GM12878 (cell line): ENCODE results near the gene RABEP1. TPM values are rescaled to one million over a fixed set of nuclear protein-coding genes. Genes with fewer than 3 reads are reported as not detected.

ENCODE experiments used
- ATAC-seq: fragments of 200-7000 bp; cut with Tn5 transposase; 3 replicates; pipeline ENCODE4 v1.9.1; 2020; ENCODE audit warnings: mild to moderate bottlenecking, moderate library complexity
- BruUV-seq: library from RNA; stranded (reverse); fragments of 400-500 nt; replicated peaks from 2 replicates; lab custom pipeline; 2021; lab: Mats Ljungman, UMichigan
- CTCF ChIA-PET: fragments of 300-600 bp; sonication (Branson Sonifier 250); formaldehyde crosslinking; extraction: SDS; loops from one replicate; lab custom pipeline; 2021; ENCODE audit warnings: inconsistent platforms; lab: Yijun Ruan, JAX
- POLR2A ChIA-PET: fragments of 350-600 bp; formaldehyde crosslinking; extraction: SDS; loops from one replicate; lab custom pipeline; 2021; ENCODE audit warnings: inconsistent platforms; lab: Charles Lee
- RAD21 ChIA-PET: fragments of 300-600 bp; sonication (Branson Sonifier 250); formaldehyde crosslinking; loops from one replicate; lab custom pipeline; 2023; ENCODE audit warnings: antibody characterized with exemption; ENCODE audit not compliant: unreplicated experiment; lab: Charles Lee
- SMC1A ChIA-PET: fragments of 300-600 bp; sonication (Branson Sonifier 250); formaldehyde crosslinking; loops from one replicate; lab custom pipeline; 2023; ENCODE audit not compliant: unreplicated experiment, uncharacterized antibody; lab: Charles Lee
- DNase-seq: peaks from one replicate; pipeline ENCODE4 v3.0.0-alpha.2; 2011; ENCODE audit warnings: low read depth, low spot score
- FAIRE-seq: peaks from 3 replicates; lab custom pipeline; 2011; peaks lifted over from hg19 to GRCh38; lab: Jason Lieb, UNC
- H2AFZ ChIP-seq: 2 replicates; pipeline ENCODE4 v1.6.0; 2011; ENCODE audit warnings: low read depth, low read length, control low read depth; ENCODE audit not compliant: control insufficient read depth
- H3K27ac ChIP-seq: 2 replicates; pipeline ENCODE4 v1.5.1; 2011; ENCODE audit warnings: control low read depth; ENCODE audit not compliant: control insufficient read depth, insufficient read depth
- H3K27me3 ChIP-seq, 2 experiments: replicated peaks in 1 of 2; 2 replicates each; pipeline versions ENCODE4 v1.6.0 to v1.6.1; 2011; ENCODE audit warnings: low read length in 1 of 2; ENCODE audit not compliant: control insufficient read depth in 2 of 2, insufficient read depth in 2 of 2
- H3K36me3 ChIP-seq, 2 experiments: 2 replicates each; pipeline ENCODE4 v1.5.1; 2011; ENCODE audit warnings: low read length in 1 of 2; ENCODE audit not compliant: control insufficient read depth in 2 of 2, insufficient read depth in 2 of 2
- H3K4me1 ChIP-seq: 2 replicates; pipeline ENCODE4 v1.6.1; 2011; ENCODE audit warnings: mild to moderate bottlenecking, low read length, moderate library complexity, mixed read lengths; ENCODE audit not compliant: control insufficient read depth, insufficient read depth
- H3K4me2 ChIP-seq: 2 replicates; pipeline ENCODE4 v1.6.0; 2011; ENCODE audit warnings: control low read depth; ENCODE audit not compliant: control insufficient read depth, insufficient read depth
- H3K4me3 ChIP-seq: fragments of 200-600 bp; sonication (generic); 2 replicates; pipeline ENCODE4 v1.5.1; 2016
- H3K79me2 ChIP-seq: 2 replicates; pipeline ENCODE4 v1.6.0; 2011; ENCODE audit warnings: low read length; ENCODE audit not compliant: control insufficient read depth, insufficient read depth
- H3K9ac ChIP-seq: 2 replicates; pipeline ENCODE4 v1.8.0; 2011; ENCODE audit warnings: low read length, control low read depth, mixed read lengths; ENCODE audit not compliant: control insufficient read depth, insufficient read depth
- H3K9me3 ChIP-seq: replicated peaks from 3 replicates; pipeline ENCODE4 v1.5.1; 2011; ENCODE audit warnings: mild to moderate bottlenecking, low read length; ENCODE audit not compliant: control insufficient read depth, insufficient read depth
- H4K20me1 ChIP-seq: 2 replicates; pipeline ENCODE4 v1.6.0; 2011; ENCODE audit not compliant: control insufficient read depth, insufficient read depth
- SUPT20H ChIP-seq: IDR thresholded peaks from 2 replicates; pipeline ENCODE4 v1.6.1; 2011; ENCODE audit warnings: low read depth, mild to moderate bottlenecking, low read length, moderate library complexity, borderline replicate concordance; ENCODE audit not compliant: control insufficient read depth
- TCF7 ChIP-seq: IDR thresholded peaks from 2 replicates; pipeline ENCODE4 v1.6.1; 2014; ENCODE audit warnings: antibody characterized with exemption, borderline replicate concordance
- USF1 ChIP-seq: IDR thresholded peaks from 2 replicates; pipeline ENCODE4 v1.6.1; 2011; ENCODE audit warnings: borderline replicate concordance, low read depth, mild to moderate bottlenecking, moderate library complexity, mixed read lengths, low read length; ENCODE audit not compliant: insufficient read depth; ENCODE audit errors: extremely low read length
- WGBS: methylation state at CpG from one replicate; pipeline ENCODE4 v1.1.6; 2016; ENCODE audit warnings: low lambda C conversion rate; ENCODE audit not compliant: insufficient replicate concordance, insufficient coverage; ENCODE audit errors: missing lambda C conversion rate; 5-methylcytosine and 5-hydroxymethylcytosine counted together
- in situ Hi-C: fragments of 300-500 bp; cut with MboI; formaldehyde crosslinking; loops from 9 replicates; pipeline ENCODE4 v1.14.3; 2018; ENCODE audit warnings: mixed read lengths
- intact Hi-C: fragments of 100-400 bp; cut with micrococcal nuclease; formaldehyde crosslinking; loops from one replicate; pipeline ENCODE4 v1.14.2; 2022; ENCODE audit not compliant: unreplicated experiment
- polyA plus RNA-seq, 11 experiments: library from polyadenylated mRNA; depleted of rRNA in 4 of 11; unstranded in 6 of 11; stranded (reverse) in 5 of 11; fragments of >200 nt; fragmentation: Nextera tagmentation in 4 of 11; fragmentation: Illumina TruSeq in 1 of 11; extraction: Ambion mirVana in 4 of 11; extraction: Trizol in 1 of 11; gene quantifications; 1 replicate in 1 of 11; 2 replicates in 10 of 11; pipeline versions ENCODE4 v1.2.1 to v1.2.3, GENCODE V29; 2011 to 2016; ENCODE audit warnings: inconsistent platforms in 2 of 11, missing spikeins in 2 of 11, low read depth in 1 of 11
- total RNA-seq, 4 experiments: library from RNA; depleted of rRNA in 3 of 4; stranded (reverse); fragments of >200 nt in 3 of 4; fragmentation: Illumina TruSeq in 1 of 4; extraction: Trizol in 1 of 4; gene quantifications; 2 replicates each; pipeline versions ENCODE4 v1.2.1 to v1.2.3, GENCODE V29; 2013 to 2021

The RABEP1 gene
- total and polyA plus RNA-seq, 10 of the 15 experiments (the other 5 are each of a cell fraction or from before 2014, with no cell fraction given), result 13.4 to 71.4 (median 59.8) TPM

- peaks cover 4% of the 10 kb centered on the region; the same call in 1 of the 2 replicates for H3K4me1 ChIP-seq
- in situ Hi-C loops (no loop called here), intact Hi-C loops (no loop called here)
- FAIRE-seq (no peak), DNase-seq (no peak), ATAC-seq (no peak)
- ChIA-PET CTCF (interaction anchor here (1.8 kb wide), 1 partner anchor 14 kb away, joined by 9 read pairs; the partner anchor contains the start of gene C1QBP), RAD21 (no interaction called here), SMC1A (no interaction called here), POLR2A (interaction anchor here (0.6 kb wide), 1 partner anchor 230 kb away, joined by 5 read pairs; no protein-coding TSS in a partner anchor)
- H3K36me3 ChIP-seq, result peaks cover 6 to 21% of the 10 kb centered on the region in 2 experiments
- no peaks in the 10 kb centered on the region for H3K9me3 ChIP-seq
- TF ChIP-seq SUPT20H, result no peak
- H3K4me3 ChIP-seq, result no peak overlapping the region
- no peaks in the 10 kb centered on the region; the same call in 1 of the 2 replicates for H4K20me1 ChIP-seq
- H3K27me3 ChIP-seq, result no peaks in the 10 kb centered on the region
- no peak overlapping the region for H2AFZ ChIP-seq
- H3K27ac ChIP-seq, result no peak overlapping the region
- H3K4me2 ChIP-seq, result no peak overlapping the region
- no peak overlapping the region for H3K9ac ChIP-seq
- WGBS, result 100% methylated on average over 1 of the region's 1 CpG
- BruUV-seq, result no TSS peak
- peaks cover 25% of the 10 kb centered on the region for H3K79me2 ChIP-seq
Observed at GRCh38 chr17:5424909-5425308, 142.8 kb downstream of the RABEP1 start.

- no peak for FAIRE-seq
- peaks cover 7 to 21% of the 10 kb centered on the region in 2 experiments for H3K36me3 ChIP-seq
- SMC1A ChIA-PET, result no interaction called here
Observed at GRCh38 chr17:5425826-5426225, 143.7 kb downstream of the RABEP1 start.

More at GRCh38 chr17:5425826-5426225, 143.7 kb downstream of the RABEP1 start:
- TF ChIP-seq TCF7 (no peak), USF1 (no peak)
- H3K4me3 ChIP-seq, result no peak overlapping the region
- 97% methylated on average over 3 of the region's 3 CpGs for WGBS
- peaks cover 16% of the 10 kb centered on the region for H3K79me2 ChIP-seq
- no peak overlapping the region for H3K9ac ChIP-seq
- ATAC-seq, result no peak
- no peaks in the 10 kb centered on the region for H3K27me3 ChIP-seq
- intact Hi-C loops (no loop called here), in situ Hi-C loops (no loop called here)
- CTCF ChIA-PET, result interaction anchor here (0.7 to 2.2 kb wide), 2 partner anchors 14 to 41 kb away, joined by 4 to 7 read pairs; partner anchors contain the start of gene C1QBP
- no peaks in the 10 kb centered on the region for H3K9me3 ChIP-seq
- no peaks in the 10 kb centered on the region; the same call in 1 of the 2 replicates for H4K20me1 ChIP-seq
- no peak for DNase-seq
- no peak overlapping the region for H2AFZ ChIP-seq
- no peak overlapping the region for H3K4me2 ChIP-seq
- POLR2A ChIA-PET, result no interaction called here
- RAD21 ChIA-PET, result no interaction called here
- peaks cover 4% of the 10 kb centered on the region; the same call in 1 of the 2 replicates for H3K4me1 ChIP-seq
- no TSS peak for BruUV-seq
- no peak overlapping the region for H3K27ac ChIP-seq
